GM23338 (cell line): ENCODE results near the gene PSKH1. TPM values are rescaled to one million over a fixed set of nuclear protein-coding genes. Genes with fewer than 3 reads are reported as not detected.

Source experiments
- ATAC-seq: fragments of 200-7000 bp; cut with Tn5 transposase; 3 replicates; pipeline ENCODE4 v1.9.1; 2020
- DNase-seq: peaks from one replicate; pipeline ENCODE4 v3.0.0-alpha.2; 2015; ENCODE audit warnings: low spot score
- H2AFZ ChIP-seq: fragments of 200-600 bp; sonication (generic); 2 replicates; pipeline ENCODE4 v1.8.0; 2016; ENCODE audit warnings: antibody characterized with exemption, mild to moderate bottlenecking, moderate library complexity
- H3F3A ChIP-seq: fragments of 200-600 bp; sonication (generic); replicated peaks from 2 replicates; pipeline ENCODE4 v1.8.0; 2017; ENCODE audit warnings: antibody characterized with exemption, mixed run types, low read depth
- H3K27ac ChIP-seq: fragments of 200-600 bp; sonication (generic); 2 replicates; pipeline ENCODE4 v1.6.1; 2016; ENCODE audit warnings: low read depth
- H3K27me3 ChIP-seq: fragments of 200-600 bp; sonication (generic); 2 replicates; pipeline ENCODE4 v1.8.0; 2016; ENCODE audit warnings: mild to moderate bottlenecking, mixed run types, moderate library complexity; ENCODE audit not compliant: insufficient read depth
- H3K36me3 ChIP-seq: fragments of 200-600 bp; sonication (generic); 2 replicates; pipeline ENCODE4 v1.8.0; 2016; ENCODE audit warnings: mild to moderate bottlenecking; ENCODE audit not compliant: insufficient read depth
- H3K4me1 ChIP-seq: fragments of 200-600 bp; sonication (generic); 2 replicates; pipeline ENCODE4 v1.8.0; 2016; ENCODE audit warnings: mild to moderate bottlenecking, moderate library complexity; ENCODE audit not compliant: insufficient read depth
- H3K4me2 ChIP-seq: fragments of 200-600 bp; sonication (generic); 2 replicates; pipeline ENCODE4 v1.7.1; 2017; ENCODE audit warnings: mixed run types
- H3K4me3 ChIP-seq: fragments of 200-600 bp; sonication (generic); 2 replicates; pipeline ENCODE4 v1.6.1; 2016; ENCODE audit warnings: mixed run types
- H3K79me2 ChIP-seq: fragments of 200-600 bp; sonication (generic); replicated peaks from 2 replicates; pipeline ENCODE4 v1.8.0; 2017; ENCODE audit warnings: mild to moderate bottlenecking; ENCODE audit not compliant: insufficient read depth
- H3K9me2 ChIP-seq: fragments of 200-600 bp; sonication (generic); 2 replicates; pipeline ENCODE4 v1.8.0; 2017; ENCODE audit not compliant: insufficient read depth
- H4K20me1 ChIP-seq: fragments of 200-600 bp; sonication (generic); replicated peaks from 2 replicates; pipeline ENCODE4 v1.8.0; 2017; ENCODE audit warnings: mild to moderate bottlenecking; ENCODE audit not compliant: insufficient read depth
- H3K27ac Mint-ChIP-seq: 2 replicates; pipeline ENCODE4 v1.8.0; 2020; ENCODE audit warnings: inconsistent platforms, mild to moderate bottlenecking, moderate library complexity, mixed read lengths
- H3K27me3 Mint-ChIP-seq: 3 replicates; pipeline ENCODE4 v1.8.0; 2022; ENCODE audit warnings: low read depth, mild to moderate bottlenecking, moderate library complexity, mixed read lengths, inconsistent platforms; ENCODE audit not compliant: insufficient read depth, poor library complexity
- H3K36me3 Mint-ChIP-seq: 3 replicates; pipeline ENCODE4 v1.8.0; 2021; ENCODE audit warnings: low read depth, mild to moderate bottlenecking, inconsistent platforms, moderate library complexity, mixed read lengths
- H3K4me1 Mint-ChIP-seq: 3 replicates; pipeline ENCODE4 v1.8.0; 2020; ENCODE audit warnings: mild to moderate bottlenecking, inconsistent platforms, mixed read lengths
- H3K4me3 Mint-ChIP-seq: 3 replicates; pipeline ENCODE4 v1.8.0; 2021; ENCODE audit warnings: moderate library complexity, mild to moderate bottlenecking, inconsistent platforms, mixed read lengths
- H3K9me3 Mint-ChIP-seq: 3 replicates; pipeline ENCODE4 v1.8.0; 2020; ENCODE audit warnings: moderate library complexity, mild to moderate bottlenecking, inconsistent platforms, mixed read lengths
- ETS1 ChIP-seq: IDR thresholded peaks from 2 replicates; pipeline ENCODE4 v1.6.1; 2016; ENCODE audit warnings: antibody characterized with exemption
- JUNB ChIP-seq: IDR thresholded peaks from one replicate; pipeline ENCODE4 v1.6.1; 2016; ENCODE audit warnings: antibody characterized with exemption; ENCODE audit not compliant: unreplicated experiment
- NANOG ChIP-seq: IDR thresholded peaks from 2 replicates; pipeline ENCODE4 v1.6.1; 2016; ENCODE audit warnings: antibody characterized with exemption, borderline replicate concordance
- STAT1 ChIP-seq: IDR thresholded peaks from one replicate; pipeline ENCODE4 v1.6.1; 2016; ENCODE audit warnings: antibody characterized with exemption; ENCODE audit not compliant: unreplicated experiment
- ZNF114 ChIP-seq: fragments of 250-450 bp; sonication (Bioruptor Pico); IDR thresholded peaks from 2 replicates; pipeline ENCODE4 v1.5.0; 2020; ENCODE audit warnings: mild to moderate bottlenecking, moderate library complexity
- ZNF331 ChIP-seq: fragments of 250-450 bp; sonication (Bioruptor Pico); IDR thresholded peaks from 2 replicates; pipeline ENCODE4 v1.5.0; 2020; ENCODE audit warnings: low read depth, mild to moderate bottlenecking, moderate library complexity
- ZNF462 ChIP-seq: fragments of 250-450 bp; sonication (Bioruptor Pico); IDR thresholded peaks from 2 replicates; pipeline ENCODE4 v1.5.0; 2020; ENCODE audit warnings: mild to moderate bottlenecking, moderate library complexity
- polyA plus RNA-seq: library from polyadenylated mRNA; unstranded; fragments of >200 nt; fragmentation: Nextera tagmentation; extraction: Ambion mirVana; gene quantifications from 2 replicates; pipeline ENCODE4 v1.2.1, GENCODE V29; 2016
- total RNA-seq: library from RNA; depleted of rRNA; stranded (reverse); fragments of >200 nt; shearing (Covaris generic); gene quantifications from 2 replicates; pipeline ENCODE4 v1.2.3, GENCODE V29; 2014

PSKH1 gene
- total and polyA plus RNA-seq, 2 experiments from 2014 or later: 14.3 to 23.9 TPM

GRCh38 chr16:67878846-67879245 lies 14.2 kb upstream of the PSKH1 start:
- H3K27ac ChIP-seq: no peak overlapping the region
- TF ChIP-seq ETS1 (no peak), ZNF331 (no peak), NANOG (no peak), ZNF114 (CRISPR knock-in tag) (no peak), STAT1 (no peak), JUNB (no peak), ZNF462 (no peak)
- Mint-ChIP-seq H3K27me3 (peaks cover 12% of the 10 kb centered on the region), H3K36me3 (peaks cover 62% of the 10 kb centered on the region), H3K27ac (no peak overlapping the region), H3K4me3 (no peak overlapping the region), H3K4me1 (peaks cover 5% of the 10 kb centered on the region; the same call in 2 of the 3 replicates), H3K9me3 (no peaks in the 10 kb centered on the region; the same call in 2 of the 3 replicates)
- H3K4me2 ChIP-seq: no peak overlapping the region
- no peak for ATAC-seq
- H3K27me3 ChIP-seq: no peaks in the 10 kb centered on the region
- DNase-seq: no peak
- H4K20me1 ChIP-seq: peaks cover 4% of the 10 kb centered on the region
- no peak overlapping the region for H3K4me3 ChIP-seq
- peaks cover 2% of the 10 kb centered on the region; the same call in 1 of the 2 replicates for H3K4me1 ChIP-seq
- H3K79me2 ChIP-seq: peaks cover 19% of the 10 kb centered on the region
- no peaks in the 10 kb centered on the region for H3K9me2 ChIP-seq
- peaks cover 25% of the 10 kb centered on the region; the same call in 1 of the 2 replicates for H3K36me3 ChIP-seq
- peaks cover 6% of the 10 kb centered on the region; the same call in 1 of the 2 replicates for H3F3A ChIP-seq
- no peak overlapping the region for H2AFZ ChIP-seq
